RPMI7951 (cell line): ENCODE data around the gene APOL2. TPM values are rescaled to one million over a fixed set of nuclear protein-coding genes. Genes with fewer than 3 reads are reported as not detected.
A peak's percentile ranks its signal among the peaks of the same experiment; 100 is the strongest.
"Not testable (repeated sequence)": the region's sequence is repeated elsewhere in the genome, so short reads cannot be mapped to it uniquely, and the experiment has no call there.

Experiments used
- DNase-seq: peaks from one replicate; pipeline ENCODE4 v3.0.0-alpha.2; 2012; ENCODE audit warnings: low read depth
- total RNA-seq: library from RNA; depleted of rRNA; stranded (reverse); fragments of >200 nt; shearing (Covaris generic); gene quantifications from 2 replicates; pipeline ENCODE4 v1.2.3, GENCODE V29; 2014

APOL2 gene
- total RNA-seq, 1 experiment from 2014 or later: 25.6 TPM

GRCh38 chr22:36262307-36262706, 23.0 kb upstream of the APOL2 start:
- not testable (repeated sequence) for DNase-seq

- not testable (repeated sequence) for DNase-seq
Measured at GRCh38 chr22:36261675-36262074, 22.3 kb upstream of the APOL2 start.

- DNase-seq: no peak
Measured at GRCh38 chr22:36259615-36260300, 20.4 kb upstream of the APOL2 start.

- no peak for DNase-seq
Measured at GRCh38 chr22:36258701-36259614, 19.6 kb upstream of the APOL2 start.

GRCh38 chr22:36257948-36258670, 18.8 kb upstream of the APOL2 start:
- DNase-seq: no peak

- DNase-seq: no peak
Measured at GRCh38 chr22:36257308-36257707, 18.0 kb upstream of the APOL2 start.

GRCh38 chr22:36256478-36256877, 17.2 kb upstream of the APOL2 start:
- no peak for DNase-seq

- not testable (repeated sequence) for DNase-seq
Measured at GRCh38 chr22:36255572-36255971, 16.2 kb upstream of the APOL2 start.

GRCh38 chr22:36253523-36254490, 14.5 kb upstream of the APOL2 start:
- DNase-seq: peak; percentile 27

GRCh38 chr22:36252754-36253522, 13.6 kb upstream of the APOL2 start, which contains the start of gene APOL1:
APOL1 (plus strand) TSS chr22:36253133; CDS start chr22:36254956, 1,823 bp downstream.
- DNase-seq: peak; percentile 77

GRCh38 chr22:36251979-36252608, 12.8 kb upstream of the APOL2 start:
- DNase-seq: not testable (repeated sequence)

GRCh38 chr22:36250292-36250960, 11.1 kb upstream of the APOL2 start:
- not testable (repeated sequence) for DNase-seq

GRCh38 chr22:36249160-36249559, 9.8 kb upstream of the APOL2 start:
- no peak for DNase-seq

- no peak for DNase-seq
Measured at GRCh38 chr22:36247955-36248354, 8.6 kb upstream of the APOL2 start.

GRCh38 chr22:36246718-36247117, 7.4 kb upstream of the APOL2 start:
- no peak for DNase-seq

- DNase-seq: no peak
Measured at GRCh38 chr22:36245805-36246356, 6.6 kb upstream of the APOL2 start.

GRCh38 chr22:36244522-36245391, 5.4 kb upstream of the APOL2 start:
- peak; percentile 57 for DNase-seq

GRCh38 chr22:36243986-36244385, 4.7 kb upstream of the APOL2 start:
- no peak for DNase-seq
